NCI-H2227 (cell line): ENCODE measurements around the gene IQUB.
"Not testable (repeated sequence)": the region's sequence is repeated elsewhere in the genome, so short reads cannot be mapped to it uniquely, and the experiment has no call there.

Experiments used
- DNase-seq: peaks from one replicate; lab custom pipeline; 2025; ENCODE audit not compliant: unreplicated experiment; lab: John Stamatoyannopoulos, UW

IQUB gene

GRCh38 chr7:123423622-123424021 lies 110.8 kb downstream of the IQUB start:
- no peak for DNase-seq

GRCh38 chr7:123417580-123417979 lies 116.8 kb downstream of the IQUB start:
- no peak for DNase-seq

GRCh38 chr7:123415625-123416024 lies 118.8 kb downstream of the IQUB start:
- no peak for DNase-seq

GRCh38 chr7:123410273-123410904 lies 124.0 kb downstream of the IQUB start:
- no peak for DNase-seq

GRCh38 chr7:123407951-123408350 lies 126.4 kb downstream of the IQUB start:
- not testable (repeated sequence) for DNase-seq
